CD4-positive, alpha-beta T cell treated with Interleukin-12 subunit alpha and Interleukin-12 subunit beta, for 1 hour (primary cell): Measurements from ENCODE around the gene WBP1L.
"Not testable (repeated sequence)": the region's sequence is repeated elsewhere in the genome, so short reads cannot be mapped to it uniquely, and the experiment has no call there.

Experiments
- DNase-seq: peaks from one replicate; pipeline ENCODE4 v3.0.0-alpha.2; 2020

The WBP1L gene

DNA sequence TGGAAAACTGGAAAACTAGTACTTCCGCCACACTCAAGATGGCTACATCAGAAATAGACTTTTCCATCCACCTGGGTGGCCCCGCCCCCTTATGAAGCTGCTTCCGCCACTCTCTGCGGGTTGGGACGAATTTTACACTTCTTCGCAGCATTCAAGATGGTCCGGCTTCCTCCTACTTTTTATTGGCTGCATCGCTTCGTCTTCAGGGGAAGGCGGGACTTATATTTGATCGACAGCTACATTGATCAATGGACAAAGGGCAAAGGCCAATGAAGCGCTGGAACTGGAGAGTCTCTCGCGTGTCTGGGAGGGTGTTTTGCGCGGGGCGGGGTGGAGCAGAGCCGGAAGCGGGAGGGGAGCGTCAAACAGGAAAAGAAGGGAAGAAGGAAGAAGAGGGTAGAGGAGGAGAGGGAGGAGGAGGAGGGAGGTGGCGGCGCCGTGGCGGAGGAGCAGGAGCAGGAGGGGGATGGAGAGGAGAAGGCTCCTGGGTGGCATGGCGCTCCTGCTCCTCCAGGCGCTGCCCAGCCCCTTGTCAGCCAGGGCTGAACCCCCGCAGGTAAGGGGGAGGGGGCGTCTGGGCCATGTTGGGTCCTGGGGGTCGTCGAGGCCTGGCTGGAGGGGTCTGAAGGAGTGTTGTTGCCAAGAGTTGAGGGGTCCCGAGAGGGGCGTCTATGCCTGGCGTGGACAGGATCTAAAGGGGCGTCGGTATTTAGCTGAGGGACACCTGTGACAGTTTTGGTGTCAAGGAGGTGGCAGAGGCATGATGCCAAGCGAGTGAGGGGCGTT, at the start of gene WBP1L:
Gene WBP1L, plus strand, starts transcription at position 361 of the 786 bp plus-strand sequence. Its CDS starts 106 bp downstream, at position 467.
- peak; percentile 98 for DNase-seq

DNA sequence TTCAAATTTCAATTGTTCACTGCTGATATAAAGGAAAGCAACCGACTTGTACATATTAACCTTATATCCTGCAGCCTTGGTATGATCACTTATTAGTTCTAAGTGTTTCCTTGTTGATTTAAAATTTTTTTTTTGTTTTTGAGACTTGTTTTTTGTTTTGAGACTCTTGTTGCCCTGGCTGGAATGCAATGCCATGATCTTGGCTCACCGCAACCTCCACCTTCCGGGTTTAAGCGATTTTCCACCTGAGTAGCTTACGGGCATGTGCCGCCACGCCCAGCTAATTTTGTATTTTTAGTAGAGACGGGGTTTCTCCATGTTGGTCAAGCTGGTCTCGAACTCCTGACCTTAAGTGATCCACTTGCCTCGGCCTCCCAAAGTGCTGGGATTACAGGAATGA, 48.3 kb upstream of the WBP1L start:
- DNase-seq = not testable (repeated sequence)

- DNase-seq = no peak
Observed at GRCh38 chr10:102696736-102697135, 47.0 kb upstream of the WBP1L start.

- DNase-seq = no peak
Observed at GRCh38 chr10:102698894-102699293, 44.9 kb upstream of the WBP1L start.

GRCh38 chr10:102701272-102701671, 42.5 kb upstream of the WBP1L start:
- DNase-seq = no peak

DNA sequence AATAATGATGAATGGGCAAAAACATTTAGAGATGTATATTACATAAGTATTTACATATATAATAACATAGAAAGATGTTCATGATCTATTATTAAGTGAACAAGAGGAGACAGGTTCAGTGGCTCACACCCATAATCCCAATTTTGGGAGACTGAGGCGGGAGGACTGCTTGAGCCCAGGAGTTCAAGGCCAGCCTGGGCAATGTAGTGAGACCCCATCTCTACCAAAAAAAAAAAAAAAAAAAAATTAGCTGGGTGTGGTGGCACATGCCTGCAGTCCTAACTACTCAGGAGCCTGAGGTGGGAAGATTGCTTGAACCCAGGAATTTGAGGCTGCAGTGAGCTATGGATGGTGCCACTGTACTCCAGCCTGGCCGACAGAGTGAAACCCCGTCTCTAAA, 42.0 kb upstream of the WBP1L start:
- no peak for DNase-seq

GRCh38 chr10:102702742-102703141, 41.0 kb upstream of the WBP1L start:
- DNase-seq = no peak

- DNase-seq = no peak
Observed at GRCh38 chr10:102704915-102705314, 38.8 kb upstream of the WBP1L start.

GRCh38 chr10:102705531-102705930, 38.2 kb upstream of the WBP1L start:
- no peak for DNase-seq

DNA sequence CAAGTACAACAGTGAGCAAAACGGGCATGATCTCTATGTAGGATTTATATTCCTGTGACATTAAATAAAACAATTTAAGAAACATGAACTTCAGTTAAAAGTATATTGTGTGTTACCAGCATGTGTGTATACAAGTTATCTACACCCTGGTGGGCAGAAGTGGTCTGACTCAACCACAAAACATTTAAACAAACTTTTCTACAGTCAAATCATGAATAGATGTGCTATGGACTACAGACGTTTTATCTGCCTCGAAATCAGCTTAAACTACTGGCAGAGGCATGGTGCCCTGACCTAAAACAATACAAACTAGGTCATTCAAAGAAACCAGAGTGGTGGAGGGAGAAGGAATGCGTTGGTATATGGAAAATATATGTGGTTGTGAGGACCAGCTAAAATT, 33.1 kb upstream of the WBP1L start:
- peak; percentile 12 for DNase-seq

GRCh38 chr10:102712089-102712488, 31.7 kb upstream of the WBP1L start:
- DNase-seq = no peak

DNA sequence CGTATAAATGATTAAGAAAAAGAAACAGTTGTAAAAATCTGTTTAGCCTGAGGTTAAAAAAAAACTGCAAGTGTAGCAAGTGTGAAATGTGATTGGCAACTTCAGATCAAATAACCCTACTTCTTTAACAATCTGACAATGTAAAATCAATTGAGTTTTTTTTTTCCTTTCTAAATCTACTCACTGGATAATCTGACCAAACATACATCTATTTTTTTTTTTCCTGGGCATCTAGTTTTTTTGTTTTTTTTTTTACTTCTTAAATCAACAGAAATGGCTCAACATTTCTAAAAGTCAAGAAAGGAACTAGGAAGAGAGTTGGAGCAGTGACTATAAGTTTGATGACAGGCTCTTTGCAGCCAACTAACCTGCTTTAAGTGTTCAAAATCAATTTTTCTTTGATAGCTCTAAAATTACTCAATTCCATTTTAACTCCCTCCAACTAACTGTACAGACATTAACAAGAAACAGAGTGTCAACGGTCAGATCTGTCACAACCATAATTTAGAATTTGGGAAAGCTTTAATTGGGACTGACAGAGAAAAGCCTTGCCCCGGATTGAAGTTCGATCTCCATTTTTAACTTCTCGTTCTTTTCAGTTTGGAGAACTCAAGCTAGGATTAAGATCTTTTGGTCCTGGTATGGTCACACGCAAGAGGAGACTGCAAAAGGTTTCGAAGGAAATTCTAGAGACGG, 30.8 kb upstream of the WBP1L start:
- DNase-seq = no peak

GRCh38 chr10:102713539-102713813, 30.3 kb upstream of the WBP1L start:
- no peak for DNase-seq

GRCh38 chr10:102713814-102714620, 29.7 kb upstream of the WBP1L start, which contains the start of gene ARL3:
Gene ARL3 (minus strand): TSS chr10:102714397. CDS start chr10:102714275, 122 bp downstream.
- peak; percentile 96 for DNase-seq

- peak; percentile 48 for DNase-seq
Observed at GRCh38 chr10:102714621-102715455, 28.9 kb upstream of the WBP1L start, which contains the start of gene SFXN2. Gene SFXN2 (plus strand): TSS chr10:102714636. CDS start chr10:102726637, 12,001 bp downstream.

DNA sequence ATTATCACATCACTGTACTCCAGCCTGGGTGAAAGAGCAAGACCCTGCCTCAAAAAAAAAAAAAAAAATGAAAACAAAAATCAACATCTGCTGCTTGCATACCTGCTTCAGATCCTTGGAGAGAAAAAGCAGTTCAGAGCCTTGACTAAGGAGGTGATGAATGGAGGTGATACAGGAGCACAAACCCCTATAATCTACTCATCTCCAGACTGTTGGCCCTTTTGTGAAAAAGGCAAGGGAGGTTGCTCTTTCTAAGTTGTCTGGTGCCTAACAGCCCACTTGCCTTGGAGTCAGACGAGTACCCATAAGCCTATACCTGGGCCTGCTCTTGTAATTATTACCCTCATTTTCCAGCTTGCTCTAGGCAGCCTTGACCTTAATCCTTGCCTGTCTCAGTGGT, 27.9 kb upstream of the WBP1L start:
- DNase-seq = no peak

DNA sequence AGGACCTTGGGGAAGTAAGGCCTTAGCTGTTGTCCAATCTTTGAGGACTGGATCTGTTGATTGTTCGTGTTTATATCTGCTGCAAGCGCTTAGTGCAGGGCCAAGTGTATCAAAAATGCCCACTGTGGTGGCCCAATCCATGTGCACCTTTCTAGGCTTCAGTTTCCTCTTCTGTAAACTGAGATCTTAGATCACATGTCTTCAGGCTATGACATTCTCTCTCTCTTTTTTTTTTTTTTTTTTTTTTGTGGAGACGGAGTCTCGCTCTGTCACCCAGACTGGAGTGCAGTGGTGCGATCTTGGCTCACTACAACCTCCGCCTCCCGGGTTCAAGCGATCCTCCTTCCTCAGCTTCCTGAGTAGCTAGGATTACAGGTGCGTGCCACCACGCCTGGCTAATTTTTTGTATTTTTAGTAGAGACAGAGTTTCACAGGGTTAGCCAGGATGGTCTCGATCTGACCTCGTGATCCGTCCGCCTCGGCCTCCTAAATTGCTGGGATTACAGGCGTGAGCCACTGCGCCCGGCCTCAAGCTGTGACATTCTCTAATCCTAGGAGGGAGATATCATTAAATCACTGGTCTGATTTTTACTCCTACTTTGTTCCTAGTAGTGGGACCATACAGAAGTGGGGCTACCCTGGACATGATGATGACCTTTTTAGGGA, 26.7 kb upstream of the WBP1L start:
- DNase-seq = not testable (repeated sequence)

DNA sequence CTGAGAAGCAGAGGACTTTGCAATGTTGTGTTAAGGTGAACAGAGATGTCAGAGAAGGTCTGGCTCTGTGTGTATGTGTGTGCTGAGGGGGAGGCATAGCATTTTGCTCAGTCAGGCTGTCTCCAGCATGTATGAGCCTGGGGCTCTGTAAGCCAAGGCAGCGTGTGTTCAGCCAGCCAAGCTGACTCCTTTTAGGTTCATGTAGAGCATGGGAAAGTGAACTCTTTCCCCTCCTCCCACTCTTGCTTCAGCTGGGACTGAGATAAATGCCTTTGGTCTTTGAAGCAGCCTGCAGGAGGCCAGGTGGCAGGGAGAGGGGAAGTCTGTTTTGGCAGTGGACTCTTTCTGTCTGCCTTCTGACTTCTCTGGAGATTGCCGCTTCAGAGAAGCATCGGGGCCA, 25.5 kb upstream of the WBP1L start:
- no peak for DNase-seq

DNA sequence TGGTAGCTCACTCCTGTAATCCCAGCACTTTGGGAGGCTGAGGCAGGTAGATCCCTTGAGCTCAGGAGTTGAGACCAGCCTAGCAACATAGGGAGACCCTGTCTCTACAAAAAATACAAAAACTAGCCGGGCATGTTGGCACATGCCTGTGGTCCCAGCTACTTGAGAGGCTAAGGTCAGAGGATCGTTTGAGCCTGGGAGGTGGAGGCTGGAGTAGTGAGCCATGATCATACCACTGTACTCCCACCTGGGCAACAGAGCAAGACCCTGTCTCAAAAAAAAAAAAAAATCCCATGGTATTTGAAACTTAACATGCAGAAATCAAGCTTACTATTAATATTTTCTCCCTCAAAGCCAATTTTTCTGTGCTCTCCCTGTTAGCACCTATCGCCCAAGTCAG, 23.4 kb upstream of the WBP1L start:
- DNase-seq = no peak

DNA sequence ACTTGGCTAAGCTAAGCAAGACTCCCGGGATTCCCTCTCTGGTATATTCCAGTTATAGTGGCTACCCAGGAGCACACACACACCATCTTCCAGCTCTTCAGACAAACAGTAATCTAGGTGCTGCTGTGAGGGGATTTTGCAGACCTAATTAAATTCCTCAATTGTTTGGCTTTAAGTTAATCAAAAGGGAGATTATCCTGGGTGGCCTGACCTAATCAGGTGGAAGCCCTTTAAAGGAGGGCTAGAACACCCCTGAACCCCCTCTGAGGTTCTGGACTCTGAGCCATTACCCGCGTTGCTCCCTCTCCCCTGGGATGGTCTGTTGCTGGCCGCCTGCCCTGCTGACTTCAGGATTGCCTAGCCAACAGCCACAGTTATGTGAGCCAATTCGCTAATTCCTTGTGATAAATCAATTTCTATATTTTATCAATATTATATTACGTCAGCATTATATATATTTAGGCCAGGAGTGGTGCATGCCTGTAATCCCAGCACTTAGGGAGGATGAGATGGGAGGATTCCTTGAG, 22.9 kb upstream of the WBP1L start:
- no peak for DNase-seq

DNA sequence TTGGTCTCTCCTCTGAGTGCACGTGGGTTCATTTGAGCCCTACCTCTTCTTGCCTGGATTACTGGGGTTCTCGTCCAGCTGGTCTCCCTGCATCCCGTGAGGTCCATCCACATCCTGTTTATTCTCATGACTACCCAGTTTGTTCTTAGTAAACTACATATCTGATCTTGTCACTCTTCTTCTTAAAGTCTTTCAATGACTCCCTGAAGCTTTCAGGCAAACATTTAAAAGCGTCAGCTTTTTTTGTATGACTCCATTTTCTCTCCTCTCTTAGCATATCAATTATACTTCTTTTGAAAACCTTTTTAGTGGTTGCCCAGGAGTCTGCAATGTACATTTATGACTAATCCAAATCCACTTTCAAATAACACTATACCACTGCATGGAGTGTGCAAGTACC, 21.8 kb upstream of the WBP1L start:
- no peak for DNase-seq

DNA sequence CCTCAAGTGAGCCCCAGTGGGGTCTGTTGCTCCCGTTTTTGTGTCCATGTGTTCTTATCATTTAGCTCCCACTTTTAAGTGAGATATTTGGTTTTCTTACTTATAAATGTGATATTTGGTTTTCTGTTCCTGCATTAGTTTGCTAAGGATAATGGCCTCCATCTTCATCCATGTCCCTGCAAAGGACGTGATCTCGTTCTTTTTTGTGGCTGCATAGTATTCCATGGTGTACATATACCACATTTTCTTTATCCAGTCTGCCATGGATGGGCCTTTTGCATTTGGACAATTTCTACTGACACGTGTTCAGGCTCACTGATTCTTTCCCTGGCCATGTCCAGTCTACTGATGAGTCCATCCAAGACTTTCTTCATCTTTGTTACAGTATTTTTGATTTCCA, 19.8 kb upstream of the WBP1L start:
- DNase-seq = no peak
